Measurements from ENCODE around the gene CFAP299.

CFAP299 gene

GRCh38 chr4:80568891-80569290, 233.4 kb downstream of the CFAP299 start:
- TF ChIP-seq TAF1 (IDR thresholded peaks at IDR 0.05; ENCODE audit: low read depth) (no peak), REST (IDR thresholded peaks at IDR 0.05; ENCODE audit: low read depth) (no peak), NFIC (IDR thresholded peaks at IDR 0.05) (no peak), ZBTB7A (IDR thresholded peaks at IDR 0.05; ENCODE audit: low read depth) (no peak), MAX (IDR thresholded peaks at IDR 0.05) (no peak), USF1 (IDR thresholded peaks at IDR 0.05) (no peak), CREB1 (IDR thresholded peaks at IDR 0.05; ENCODE audit: low read depth) (no peak), YY1 (IDR thresholded peaks at IDR 0.05; ENCODE audit: low read depth) (no peak), TCF12 (IDR thresholded peaks at IDR 0.05; ENCODE audit: low read depth) (no peak), EP300 (IDR thresholded peaks at IDR 0.05; ENCODE audit: borderline replicate concordance) (no peak), EGR1 (IDR thresholded peaks at IDR 0.05) (no peak), RAD21 (IDR thresholded peaks at IDR 0.05; ENCODE audit: low read depth) (no peak), FOXM1 (IDR thresholded peaks at IDR 0.05; ENCODE audit: borderline replicate concordance, low read depth) (no peak)

- TF ChIP-seq TAF1 (IDR thresholded peaks at IDR 0.05; ENCODE audit: low read depth) (no peak), EP300 (IDR thresholded peaks at IDR 0.05; ENCODE audit: borderline replicate concordance) (no peak), ZBTB7A (IDR thresholded peaks at IDR 0.05; ENCODE audit: low read depth) (no peak)
Measured at GRCh38 chr4:80576796-80577195, 241.3 kb downstream of the CFAP299 start.

- TF ChIP-seq EGR1 (IDR thresholded peaks at IDR 0.05) (no peak), ZBTB7A (IDR thresholded peaks at IDR 0.05; ENCODE audit: low read depth) (no peak), CREB1 (IDR thresholded peaks at IDR 0.05; ENCODE audit: low read depth) (no peak), TCF12 (IDR thresholded peaks at IDR 0.05; ENCODE audit: low read depth) (no peak), MAX (IDR thresholded peaks at IDR 0.05) (no peak), NFIC (IDR thresholded peaks at IDR 0.05) (no peak), TEAD4 (IDR thresholded peaks at IDR 0.05) (no peak), YY1 (IDR thresholded peaks at IDR 0.05; ENCODE audit: low read depth) (no peak), REST (IDR thresholded peaks at IDR 0.05; ENCODE audit: low read depth) (no peak)
Measured at GRCh38 chr4:80578001-80578400, 242.5 kb downstream of the CFAP299 start.

- no peak for TF ChIP-seq TEAD4 (IDR thresholded peaks at IDR 0.05)
- no peak for TF ChIP-seq USF1 (IDR thresholded peaks at IDR 0.05)
- TF ChIP-seq TCF12 (IDR thresholded peaks at IDR 0.05; ENCODE audit: low read depth) = no peak
- no peak for TF ChIP-seq MAX (IDR thresholded peaks at IDR 0.05)
- no peak for TF ChIP-seq CEBPB (IDR thresholded peaks at IDR 0.05)
- TF ChIP-seq YY1 (IDR thresholded peaks at IDR 0.05; ENCODE audit: low read depth) = no peak
- TF ChIP-seq ZBTB7A (IDR thresholded peaks at IDR 0.05; ENCODE audit: low read depth) = no peak
- no peak for TF ChIP-seq CREB1 (IDR thresholded peaks at IDR 0.05; ENCODE audit: low read depth)
- no peak for TF ChIP-seq RAD21 (IDR thresholded peaks at IDR 0.05; ENCODE audit: low read depth)
- no peak for TF ChIP-seq TAF1 (IDR thresholded peaks at IDR 0.05; ENCODE audit: low read depth)
- TF ChIP-seq FOXM1 (IDR thresholded peaks at IDR 0.05; ENCODE audit: borderline replicate concordance, low read depth) = no peak
- no peak for TF ChIP-seq EGR1 (IDR thresholded peaks at IDR 0.05)
- no peak for TF ChIP-seq EP300 (IDR thresholded peaks at IDR 0.05; ENCODE audit: borderline replicate concordance)
- no peak for TF ChIP-seq NFIC (IDR thresholded peaks at IDR 0.05)
- TF ChIP-seq REST (IDR thresholded peaks at IDR 0.05; ENCODE audit: low read depth) = no peak
Measured at GRCh38 chr4:80585542-80585941, 250.0 kb downstream of the CFAP299 start.

Data from Ishikawa (cell line).